Fibroblast of the conjunctiva (primary cell): Measurements from ENCODE around the gene RABL2A.
"Not testable (repeated sequence)": the region's sequence is repeated elsewhere in the genome, so short reads cannot be mapped to it uniquely, and the experiment has no call there.

Experiments used
- DNase-seq: peaks from one replicate; pipeline ENCODE4 v3.0.0-alpha.2; 2010; ENCODE audit warnings: low read depth

Gene RABL2A

GRCh38 chr2:113626616-113627330 lies at the start of gene RABL2A:
RABL2A (plus strand) TSS chr2:113627266; CDS start chr2:113628607, 1,341 bp downstream.
- peak; percentile 49 for DNase-seq

- DNase-seq, result not testable (repeated sequence)
Observed at GRCh38 chr2:113578508-113578907, 48.6 kb upstream of the RABL2A start.

GRCh38 chr2:113582473-113582872 lies 44.6 kb upstream of the RABL2A start:
- not testable (repeated sequence) for DNase-seq

- peak; percentile 29 for DNase-seq
Observed at GRCh38 chr2:113583521-113584225, 43.4 kb upstream of the RABL2A start.

- DNase-seq, result not testable (repeated sequence)
Observed at GRCh38 chr2:113584311-113585092, 42.6 kb upstream of the RABL2A start.

GRCh38 chr2:113587201-113587600 lies 39.9 kb upstream of the RABL2A start:
- not testable (repeated sequence) for DNase-seq

- not testable (repeated sequence) for DNase-seq
Observed at GRCh38 chr2:113589591-113589990, 37.5 kb upstream of the RABL2A start.

- not testable (repeated sequence) for DNase-seq
Observed at GRCh38 chr2:113591926-113592325, 35.1 kb upstream of the RABL2A start.

- not testable (repeated sequence) for DNase-seq
Observed at GRCh38 chr2:113593280-113593679, 33.8 kb upstream of the RABL2A start.

- not testable (repeated sequence) for DNase-seq
Observed at GRCh38 chr2:113595725-113596124, 31.3 kb upstream of the RABL2A start.

- DNase-seq, result not testable (repeated sequence)
Observed at GRCh38 chr2:113597164-113597563, 29.9 kb upstream of the RABL2A start.

GRCh38 chr2:113597572-113597971 lies 29.5 kb upstream of the RABL2A start:
- not testable (repeated sequence) for DNase-seq

GRCh38 chr2:113598180-113598579 lies 28.9 kb upstream of the RABL2A start:
- DNase-seq, result not testable (repeated sequence)

- not testable (repeated sequence) for DNase-seq
Observed at GRCh38 chr2:113598738-113599137, 28.3 kb upstream of the RABL2A start.

GRCh38 chr2:113599208-113599607 lies 27.9 kb upstream of the RABL2A start:
- DNase-seq, result not testable (repeated sequence)

- not testable (repeated sequence) for DNase-seq
Observed at GRCh38 chr2:113602040-113602769, 24.9 kb upstream of the RABL2A start.

- DNase-seq, result no peak
Observed at GRCh38 chr2:113602869-113603466, 24.1 kb upstream of the RABL2A start.

GRCh38 chr2:113603467-113604084 lies 23.5 kb upstream of the RABL2A start:
- DNase-seq, result peak; percentile 77

- peak; percentile 85 for DNase-seq
Observed at GRCh38 chr2:113604085-113604477, 23.0 kb upstream of the RABL2A start.

GRCh38 chr2:113604661-113605060 lies 22.4 kb upstream of the RABL2A start:
- DNase-seq, result not testable (repeated sequence)

GRCh38 chr2:113606036-113606435 lies 21.0 kb upstream of the RABL2A start:
- DNase-seq, result not testable (repeated sequence)
